H1 (cell line): ENCODE results near the gene PCDHGA8. TPM values are rescaled to one million over a fixed set of nuclear protein-coding genes. Genes with fewer than 3 reads are reported as not detected.

Experiments used
- CTCF ChIA-PET: fragments of 300-600 bp; sonication (Branson Sonifier 250); formaldehyde crosslinking; loops from one replicate; lab custom pipeline; 2021; ENCODE audit not compliant: partially characterized antibody; lab: Charles Lee
- POLR2A ChIA-PET: fragments of 300-600 bp; sonication (Branson Sonifier 250); formaldehyde crosslinking; loops from one replicate; lab custom pipeline; 2021; ENCODE audit warnings: inconsistent platforms; ENCODE audit not compliant: partially characterized antibody; lab: Charles Lee
- DNase-seq, 2 experiments: peaks; one replicate each; pipeline versions ENCODE4 v3.0.0 to v3.0.0-alpha.2; 2010 to 2022; ENCODE audit warnings: low spot score in 2 of 2, low read depth in 1 of 2, mixed read lengths in 1 of 2
- FAIRE-seq: peaks from 2 replicates; lab custom pipeline; 2011; peaks lifted over from hg19 to GRCh38; lab: Jason Lieb, UNC
- H2AFZ ChIP-seq: 2 replicates; pipeline ENCODE4 v1.8.1; 2012; ENCODE audit warnings: low read length, inconsistent platforms
- H2AK5ac ChIP-seq: 2 replicates; pipeline ENCODE4 v1.6.1; 2013; ENCODE audit warnings: low read depth, low read length
- H2BK120ac ChIP-seq: replicated peaks from 2 replicates; pipeline ENCODE3; 2013; ENCODE audit warnings: low read depth, low read length, inconsistent platforms
- H2BK12ac ChIP-seq: 2 replicates; pipeline ENCODE4 v1.6.1; 2013; ENCODE audit warnings: low read depth, low read length
- H2BK15ac ChIP-seq: 2 replicates; pipeline ENCODE4 v1.6.1; 2013; ENCODE audit warnings: low read length
- H2BK20ac ChIP-seq: 2 replicates; pipeline ENCODE4 v1.6.1; 2013; ENCODE audit warnings: low read length
- H2BK5ac ChIP-seq: 2 replicates; pipeline ENCODE4 v1.6.1; 2013; ENCODE audit warnings: low read depth, low read length
- H3K14ac ChIP-seq: 2 replicates; pipeline ENCODE4 v1.6.1; 2013; ENCODE audit warnings: inconsistent platforms; ENCODE audit not compliant: insufficient read length
- H3K18ac ChIP-seq: 2 replicates; pipeline ENCODE4 v1.6.1; 2013; ENCODE audit warnings: low read length; ENCODE audit errors: extremely low read depth
- H3K23ac ChIP-seq: 2 replicates; pipeline ENCODE4 v1.6.1; 2013; ENCODE audit warnings: inconsistent platforms; ENCODE audit not compliant: insufficient read length
- H3K23me2 ChIP-seq: 2 replicates; pipeline ENCODE4 v1.6.1; 2013; ENCODE audit warnings: low read depth, low read length
- H3K27ac ChIP-seq: 2 replicates; pipeline ENCODE4 v1.6.1; 2011; ENCODE audit warnings: low read depth, low read length, inconsistent platforms
- H3K27me3 ChIP-seq, 4 experiments: replicated peaks in 1 of 4; 1 replicate in 1 of 4; 2 replicates in 3 of 4; pipeline versions ENCODE4 v1.6.1 to v1.8.1; 2011 to 2013; ENCODE audit warnings: low read length in 3 of 4, mild to moderate bottlenecking in 3 of 4, inconsistent platforms in 2 of 4, mixed read lengths in 2 of 4, moderate library complexity in 1 of 4; ENCODE audit not compliant: control insufficient read depth in 3 of 4, insufficient read depth in 3 of 4; ENCODE audit errors: extremely low read depth in 1 of 4
- H3K36me3 ChIP-seq, 4 experiments: 2 replicates each; pipeline versions ENCODE4 v1.6.1 to v1.8.1; 2011 to 2013; ENCODE audit warnings: mild to moderate bottlenecking in 4 of 4, low read length in 3 of 4, moderate library complexity in 2 of 4, control low read depth in 1 of 4, inconsistent platforms in 1 of 4; ENCODE audit not compliant: insufficient read depth in 4 of 4, control insufficient read depth in 2 of 4
- H3K4ac ChIP-seq: replicated peaks from 2 replicates; pipeline ENCODE3; 2013; ENCODE audit warnings: low read length, low read depth, mixed read lengths, inconsistent platforms; ENCODE audit not compliant: insufficient read length
- H3K4me1 ChIP-seq, 4 experiments: replicated peaks in 1 of 4; 1 replicate in 1 of 4; 2 replicates in 3 of 4; pipeline versions ENCODE4 v1.6.1 to v1.8.1; 2011 to 2013; ENCODE audit warnings: low read length in 3 of 4, inconsistent platforms in 2 of 4, mixed read lengths in 1 of 4; ENCODE audit not compliant: insufficient read depth in 4 of 4, control insufficient read depth in 3 of 4
- H3K4me2 ChIP-seq, 2 experiments: 2 replicates each; pipeline versions ENCODE4 v1.6.1 to v1.8.1; 2011 to 2013; ENCODE audit warnings: low read depth in 2 of 2, low read length in 2 of 2, control low read depth in 1 of 2, inconsistent platforms in 1 of 2, mild to moderate bottlenecking in 1 of 2; ENCODE audit not compliant: insufficient read depth in 1 of 2
- H3K4me3 ChIP-seq, 4 experiments: fragments of 200-600, 300-600 bp in 1 of 4; sonication (generic), shearing (Covaris generic), sonication (Bioruptor Twin) in 1 of 4; 2 replicates each; pipeline versions ENCODE4 v1.5.1 to v1.8.1; 2011 to 2016; ENCODE audit warnings: low read length in 4 of 4, low read depth in 3 of 4, control low read depth in 2 of 4, inconsistent platforms in 2 of 4, mild to moderate bottlenecking in 2 of 4, mixed read lengths in 1 of 4, moderate library complexity in 1 of 4; ENCODE audit not compliant: insufficient read depth in 2 of 4; ENCODE audit errors: extremely low read depth in 1 of 4
- H3K56ac ChIP-seq: replicated peaks from 2 replicates; pipeline ENCODE3; 2013; ENCODE audit warnings: low read depth, mild to moderate bottlenecking, mixed read lengths, low read length, inconsistent platforms; ENCODE audit not compliant: insufficient read length
- H3K79me1 ChIP-seq: 2 replicates; pipeline ENCODE4 v1.6.1; 2013; ENCODE audit warnings: low read depth, low read length, control low read depth
- H3K79me2 ChIP-seq, 2 experiments: 2 replicates each; pipeline versions ENCODE4 v1.6.1 to v1.8.1; 2012 to 2013; ENCODE audit warnings: low read length in 2 of 2, mild to moderate bottlenecking in 2 of 2, inconsistent platforms in 1 of 2; ENCODE audit not compliant: insufficient read depth in 2 of 2, control insufficient read depth in 1 of 2
- H3K9ac ChIP-seq, 4 experiments: replicated peaks in 1 of 4; 1 replicate in 1 of 4; 2 replicates in 3 of 4; pipeline versions ENCODE4 v1.6.1 to v1.8.1; 2011 to 2013; ENCODE audit warnings: low read depth in 3 of 4, low read length in 3 of 4, control low read depth in 2 of 4, mild to moderate bottlenecking in 2 of 4, moderate library complexity in 2 of 4, inconsistent platforms in 1 of 4; ENCODE audit errors: extremely low read depth in 1 of 4
- H3K9me3 ChIP-seq, 2 experiments: 2 replicates each; pipeline versions ENCODE4 v1.6.1 to v1.8.1; 2012 to 2013; ENCODE audit warnings: mild to moderate bottlenecking in 2 of 2, moderate library complexity in 2 of 2, control low read depth in 1 of 2, inconsistent platforms in 1 of 2, low read depth in 1 of 2, low read length in 1 of 2, mixed read lengths in 1 of 2; ENCODE audit not compliant: insufficient read depth in 2 of 2
- H4K20me1 ChIP-seq, 2 experiments: replicated peaks in 1 of 2; 2 replicates each; pipeline versions ENCODE3 to v1.8.1; 2011 to 2013; ENCODE audit warnings: inconsistent platforms in 2 of 2, low read length in 2 of 2, mild to moderate bottlenecking in 1 of 2; ENCODE audit not compliant: insufficient read depth in 2 of 2, control insufficient read depth in 1 of 2
- H4K5ac ChIP-seq: 2 replicates; pipeline ENCODE4 v1.6.1; 2013; ENCODE audit warnings: low read length, low read depth, mixed read lengths, inconsistent platforms; ENCODE audit not compliant: insufficient read length
- H4K8ac ChIP-seq: 2 replicates; pipeline ENCODE4 v1.8.0; 2013; ENCODE audit warnings: mild to moderate bottlenecking, moderate library complexity, low read length, inconsistent platforms; ENCODE audit not compliant: insufficient read depth; ENCODE audit errors: extremely low read depth
- H4K91ac ChIP-seq: replicated peaks from 2 replicates; pipeline ENCODE3; 2013; ENCODE audit warnings: low read length, mixed read lengths, inconsistent platforms; ENCODE audit not compliant: insufficient read length
- ATF3 ChIP-seq: IDR thresholded peaks from 2 replicates; pipeline ENCODE4 v1.6.1; 2011; ENCODE audit warnings: low read depth, mild to moderate bottlenecking, low read length; ENCODE audit not compliant: insufficient read depth
- CHD1 ChIP-seq: IDR thresholded peaks from 2 replicates; pipeline ENCODE4 v1.6.1; 2012; ENCODE audit warnings: low read depth, low read length, improper control_type of control experiment
- EGR1 ChIP-seq: IDR thresholded peaks from 2 replicates; pipeline ENCODE4 v1.6.1; 2011; ENCODE audit warnings: low read depth, low read length, borderline replicate concordance
- EZH2 ChIP-seq: fragments of 200-600 bp; sonication (generic); IDR thresholded peaks from 2 replicates; pipeline ENCODE4 v1.7.1; 2012; ENCODE audit warnings: low read depth, mild to moderate bottlenecking, moderate library complexity, low read length, inconsistent platforms; ENCODE audit not compliant: severe bottlenecking
- JUN ChIP-seq: IDR thresholded peaks from 2 replicates; pipeline ENCODE4 v1.6.1; 2011; ENCODE audit warnings: low read depth, mild to moderate bottlenecking, improper control_type of control experiment, low read length
- KDM5A ChIP-seq: fragments of 200-600 bp; IDR thresholded peaks from 2 replicates; pipeline ENCODE4 v1.7.1; 2012; ENCODE audit warnings: mild to moderate bottlenecking, low read length, inconsistent platforms, mixed read lengths
- MAFK ChIP-seq: IDR thresholded peaks from 2 replicates; pipeline ENCODE4 v1.6.1; 2012; ENCODE audit warnings: low read depth, mild to moderate bottlenecking, improper control_type of control experiment, low read length
- MAX ChIP-seq: IDR thresholded peaks from 2 replicates; pipeline ENCODE4 v1.6.1; 2012; ENCODE audit warnings: inconsistent platforms
- SIN3A ChIP-seq, 2 experiments: IDR thresholded peaks in 1 of 2; conservative IDR thresholded peaks in 1 of 2; 2 replicates each; pipeline ENCODE4 v1.6.1; 2011 to 2012; ENCODE audit warnings: low read length in 2 of 2, improper control_type of control experiment in 1 of 2, low read depth in 1 of 2, mild to moderate bottlenecking in 1 of 2
- SIRT6 ChIP-seq: IDR thresholded peaks from one replicate; pipeline ENCODE4 v1.7.1; 2012; ENCODE audit warnings: low read length, inconsistent platforms
- TEAD4 ChIP-seq: IDR thresholded peaks from 2 replicates; pipeline ENCODE4 v1.6.1; 2012; ENCODE audit warnings: low read depth, low read length, inconsistent platforms, mixed read lengths
- USF2 ChIP-seq: IDR thresholded peaks from 2 replicates; pipeline ENCODE4 v1.6.1; 2011; ENCODE audit warnings: low read length, improper control_type of control experiment
- WGBS, 2 experiments: shearing (Covaris generic) in 1 of 2; methylation state at CpG; one replicate each; pipeline versions ENCODE4 v1.1.6 to v1.1.7; 2013 to 2015; ENCODE audit warnings: low lambda C conversion rate in 2 of 2, mixed read lengths in 2 of 2, inconsistent platforms in 1 of 2, low coverage in 1 of 2, missing lambda C conversion rate in 1 of 2; ENCODE audit not compliant: insufficient replicate concordance in 2 of 2, insufficient coverage in 1 of 2, insufficient read length in 1 of 2; ENCODE audit errors: extremely low coverage in 1 of 2, missing lambda C conversion rate in 1 of 2; 5-methylcytosine and 5-hydroxymethylcytosine counted together
- polyA plus RNA-seq, 7 experiments: library from polyadenylated mRNA; depleted of rRNA in 3 of 7; stranded (reverse) in 5 of 7; unstranded in 2 of 7; fragments of >200 nt in 5 of 7; fragments of 200-250 nt in 2 of 7; gene quantifications; 1 replicate in 5 of 7; 2 replicates in 1 of 7; 4 replicates in 1 of 7; pipeline versions ENCODE4 v1.2.1 to v1.2.3, GENCODE V29; 2011 to 2013; ENCODE audit warnings: missing spikeins in 2 of 7, mixed read lengths in 2 of 7
- total RNA-seq: library from RNA; stranded (reverse); fragmentation: NEBNext Ultra II Directional; extraction: Animal tissue kit (Norgen Biotek cat#: 25700); gene quantifications from 2 replicates; pipeline ENCODE4 v1.2.1, GENCODE V29; 2021

The PCDHGA8 gene
- total and polyA plus RNA-seq, 2 of the 8 experiments (the other 6 are each of a cell fraction or from before 2014, with no cell fraction given) = 0.79 to 1.4 TPM

GRCh38 chr5:141356133-141356532, 36.3 kb upstream of the PCDHGA8 start:
- Histone ChIP-seq H4K5ac (no peak overlapping the region), H2BK5ac (no peak overlapping the region), H3K9ac (no peak overlapping the region), H3K23me2 (no peaks in the 10 kb centered on the region), H2BK120ac (no peak overlapping the region), H3K14ac (no peak overlapping the region), H2BK20ac (no peak overlapping the region), H3K4me3 (no peak overlapping the region), H3K4me1 (0 out of 7 replicates have a peak, but pooled peaks cover 0 to 1% (median 0%) of the 10 kb centered on the region in 4 experiments), H3K27ac (no peak overlapping the region), H3K56ac (no peak overlapping the region), H3K79me2 (no peaks in the 10 kb centered on the region), H3K4me2 (no peak overlapping the region), H2AK5ac (no peak overlapping the region), H2AFZ (no peak overlapping the region), H3K79me1 (no peaks in the 10 kb centered on the region), H3K18ac (no peak overlapping the region), H3K27me3 (no peaks in the 10 kb centered on the region), H2BK12ac (no peak overlapping the region), H2BK15ac (no peak overlapping the region), H4K8ac (no peak overlapping the region), H3K23ac (no peak overlapping the region), H4K91ac (no peak overlapping the region), H3K9me3 (peaks cover 32 to 50% of the 10 kb centered on the region in 2 experiments), H3K4ac (no peak overlapping the region), H3K36me3 (peaks cover 0 to 13% (median 4%) of the 10 kb centered on the region in 4 experiments; a peak in 4 of 8 replicates), H4K20me1 (no peaks in the 10 kb centered on the region)
- ChIA-PET POLR2A (interaction anchor here (0.7 kb wide), 1 partner anchor 163 kb away, joined by 3 read pairs; no protein-coding TSS in a partner anchor), CTCF (interaction anchor here (0.8 to 4.4 kb wide), 34 partner anchors 8 to 280 kb away, joined by 3 to 28 read pairs (median 5); partner anchors contain the start of genes PCDHB10, PCDHB14, PCDHB15 and PCDHB2)
- DNase-seq = no peak
- 95% methylated on average over 5 of the region's 5 CpGs; no CpG with 5 or more reads in 1 of the 2 experiments for WGBS, 2 experiments
- no peak for FAIRE-seq
- TF ChIP-seq CHD1 (no peak), TEAD4 (no peak), ATF3 (no peak), MAX (no peak), JUN (no peak), SIN3A (conservative IDR thresholded peaks at IDR 0.05 in 1 of 2, IDR thresholded peaks at IDR 0.05 in 1 of 2; ENCODE audit: low read depth in 1 of 2, low read length in 2 of 2) (no peak), USF2 (no peak), MAFK (no peak), EGR1 (no peak), KDM5A (no peak), SIRT6 (no peak), EZH2 (no peak)
